Astrocyte (in vitro differentiated cells and primary cell): Measurements from ENCODE around the gene DNAJC30. TPM values are rescaled to one million over a fixed set of nuclear protein-coding genes. Genes with fewer than 3 reads are reported as not detected.

Source experiments
- DNase-seq: peaks from one replicate; pipeline ENCODE4 v3.0.0-alpha.2; 2010; ENCODE audit warnings: low read depth
- FAIRE-seq: peaks from 2 replicates; lab custom pipeline; 2011; peaks lifted over from hg19 to GRCh38; lab: Jason Lieb, UNC
- H2AFZ ChIP-seq: 2 replicates; pipeline ENCODE4 v1.6.0; 2012; ENCODE audit warnings: low read depth, low read length, inconsistent platforms
- H3K27ac ChIP-seq: 2 replicates; pipeline ENCODE4 v1.5.1; 2011; ENCODE audit warnings: low read depth, low read length, inconsistent platforms
- H3K27me3 ChIP-seq: 2 replicates; pipeline ENCODE4 v1.6.0; 2011; ENCODE audit warnings: low read length, inconsistent platforms; ENCODE audit not compliant: insufficient read depth
- H3K36me3 ChIP-seq: 2 replicates; pipeline ENCODE4 v1.5.1; 2011; ENCODE audit warnings: low read length, inconsistent platforms; ENCODE audit not compliant: insufficient read depth
- H3K4me1 ChIP-seq: 2 replicates; pipeline ENCODE4 v1.5.1; 2011; ENCODE audit warnings: low read length, inconsistent platforms; ENCODE audit not compliant: insufficient read depth
- H3K4me2 ChIP-seq: 2 replicates; pipeline ENCODE4 v1.6.0; 2012; ENCODE audit warnings: low read length, inconsistent platforms
- H3K4me3 ChIP-seq: 2 replicates; pipeline ENCODE4 v1.5.1; 2011; ENCODE audit warnings: low read depth, mild to moderate bottlenecking, low read length, inconsistent platforms; ENCODE audit not compliant: insufficient read depth
- H3K79me2 ChIP-seq: 2 replicates; pipeline ENCODE4 v1.6.0; 2012; ENCODE audit warnings: mild to moderate bottlenecking, low read length, inconsistent platforms; ENCODE audit not compliant: insufficient read depth
- H3K9ac ChIP-seq: 2 replicates; pipeline ENCODE4 v1.6.0; 2012; ENCODE audit warnings: mild to moderate bottlenecking, low read length, inconsistent platforms
- H3K9me3 ChIP-seq: 2 replicates; pipeline ENCODE4 v1.5.1; 2012; ENCODE audit warnings: low read depth, mild to moderate bottlenecking, low read length, inconsistent platforms; ENCODE audit not compliant: insufficient read depth
- H4K20me1 ChIP-seq: 2 replicates; pipeline ENCODE4 v1.6.0; 2012; ENCODE audit warnings: low read length, inconsistent platforms; ENCODE audit not compliant: insufficient read depth
- H3K27ac Mint-ChIP-seq: one replicate; pipeline ENCODE4 v1.8.0; 2021; ENCODE audit warnings: mild to moderate bottlenecking, mixed read lengths; ENCODE audit not compliant: unreplicated experiment
- H3K27me3 Mint-ChIP-seq: one replicate; pipeline ENCODE4 v1.8.0; 2021; ENCODE audit warnings: low read depth, mixed read lengths; ENCODE audit not compliant: unreplicated experiment
- H3K36me3 Mint-ChIP-seq: one replicate; pipeline ENCODE4 v1.8.0; 2021; ENCODE audit warnings: low read depth, mixed read lengths; ENCODE audit not compliant: unreplicated experiment
- H3K4me1 Mint-ChIP-seq: one replicate; pipeline ENCODE4 v1.8.0; 2021; ENCODE audit warnings: low read depth, mixed read lengths; ENCODE audit not compliant: unreplicated experiment
- H3K4me3 Mint-ChIP-seq: one replicate; pipeline ENCODE4 v1.8.0; 2021; ENCODE audit warnings: mild to moderate bottlenecking, moderate library complexity, mixed read lengths; ENCODE audit not compliant: unreplicated experiment
- H3K9me3 Mint-ChIP-seq: one replicate; pipeline ENCODE4 v1.8.0; 2021; ENCODE audit warnings: mild to moderate bottlenecking, mixed read lengths; ENCODE audit not compliant: unreplicated experiment
- EZH2 ChIP-seq: IDR thresholded peaks from 2 replicates; pipeline ENCODE4 v1.6.1; 2012; ENCODE audit warnings: mild to moderate bottlenecking, low read length, inconsistent platforms; ENCODE audit not compliant: insufficient read depth
- total RNA-seq: library from RNA; stranded (reverse); gene quantifications from 2 replicates; pipeline ENCODE4 v1.2.1, GENCODE V29; 2021
- TF ChIP-seq, protein P1 (sequence below): IDR thresholded peaks from 2 replicates; pipeline ENCODE4 v1.5.1; 2011; ENCODE audit warnings: low read depth, mild to moderate bottlenecking, inconsistent platforms, low read length, moderate library complexity; ENCODE audit not compliant: insufficient read depth

The DNAJC30 gene
- total RNA-seq, 1 donor from 2014 or later, result 11.0 TPM

DNA sequence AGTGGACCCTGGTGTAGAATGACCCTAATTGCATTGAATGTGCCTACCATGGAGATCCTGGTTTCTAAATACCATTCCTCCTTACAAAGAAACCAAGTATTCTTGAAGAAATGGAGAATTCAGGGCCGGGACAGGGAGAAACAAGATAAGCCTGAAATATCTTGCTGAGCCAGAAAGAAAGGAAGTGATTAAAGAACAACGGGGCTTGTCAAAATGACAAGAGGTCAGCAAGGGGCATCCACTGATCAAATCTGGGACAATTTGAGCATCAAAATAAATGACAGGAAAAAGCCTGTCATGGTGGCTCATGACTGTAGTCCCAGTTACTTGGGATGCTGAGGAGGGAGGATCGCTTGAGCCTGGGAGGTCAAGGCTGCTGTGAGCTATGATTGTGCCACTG, 47.2 kb upstream of the DNAJC30 start:
- no peaks in the 10 kb centered on the region for H4K20me1 ChIP-seq
- H3K36me3 Mint-ChIP-seq, result no peaks in the 10 kb centered on the region
- TF ChIP-seq, protein P1, sequence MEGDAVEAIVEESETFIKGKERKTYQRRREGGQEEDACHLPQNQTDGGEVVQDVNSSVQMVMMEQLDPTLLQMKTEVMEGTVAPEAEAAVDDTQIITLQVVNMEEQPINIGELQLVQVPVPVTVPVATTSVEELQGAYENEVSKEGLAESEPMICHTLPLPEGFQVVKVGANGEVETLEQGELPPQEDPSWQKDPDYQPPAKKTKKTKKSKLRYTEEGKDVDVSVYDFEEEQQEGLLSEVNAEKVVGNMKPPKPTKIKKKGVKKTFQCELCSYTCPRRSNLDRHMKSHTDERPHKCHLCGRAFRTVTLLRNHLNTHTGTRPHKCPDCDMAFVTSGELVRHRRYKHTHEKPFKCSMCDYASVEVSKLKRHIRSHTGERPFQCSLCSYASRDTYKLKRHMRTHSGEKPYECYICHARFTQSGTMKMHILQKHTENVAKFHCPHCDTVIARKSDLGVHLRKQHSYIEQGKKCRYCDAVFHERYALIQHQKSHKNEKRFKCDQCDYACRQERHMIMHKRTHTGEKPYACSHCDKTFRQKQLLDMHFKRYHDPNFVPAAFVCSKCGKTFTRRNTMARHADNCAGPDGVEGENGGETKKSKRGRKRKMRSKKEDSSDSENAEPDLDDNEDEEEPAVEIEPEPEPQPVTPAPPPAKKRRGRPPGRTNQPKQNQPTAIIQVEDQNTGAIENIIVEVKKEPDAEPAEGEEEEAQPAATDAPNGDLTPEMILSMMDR, result no peak
- no peak for TF ChIP-seq EZH2
- no peak for FAIRE-seq
- DNase-seq, result no peak
- no peaks in the 10 kb centered on the region for H3K27me3 ChIP-seq
- H3K27me3 Mint-ChIP-seq, result peaks cover 5% of the 10 kb centered on the region
- no peaks in the 10 kb centered on the region for H3K4me1 Mint-ChIP-seq
- H3K4me3 Mint-ChIP-seq, result no peak overlapping the region
- no peak overlapping the region for H3K27ac ChIP-seq
- H3K27ac Mint-ChIP-seq, result no peak overlapping the region
- H3K36me3 ChIP-seq, result no peaks in the 10 kb centered on the region
- H2AFZ ChIP-seq, result no peak overlapping the region
- no peak overlapping the region for H3K4me3 ChIP-seq
- no peaks in the 10 kb centered on the region for H3K4me1 ChIP-seq
- H3K9me3 ChIP-seq, result no peaks in the 10 kb centered on the region
- H3K4me2 ChIP-seq, result no peak overlapping the region
- H3K9me3 Mint-ChIP-seq, result no peaks in the 10 kb centered on the region
- no peak overlapping the region for H3K9ac ChIP-seq
- H3K79me2 ChIP-seq, result no peaks in the 10 kb centered on the region

DNA sequence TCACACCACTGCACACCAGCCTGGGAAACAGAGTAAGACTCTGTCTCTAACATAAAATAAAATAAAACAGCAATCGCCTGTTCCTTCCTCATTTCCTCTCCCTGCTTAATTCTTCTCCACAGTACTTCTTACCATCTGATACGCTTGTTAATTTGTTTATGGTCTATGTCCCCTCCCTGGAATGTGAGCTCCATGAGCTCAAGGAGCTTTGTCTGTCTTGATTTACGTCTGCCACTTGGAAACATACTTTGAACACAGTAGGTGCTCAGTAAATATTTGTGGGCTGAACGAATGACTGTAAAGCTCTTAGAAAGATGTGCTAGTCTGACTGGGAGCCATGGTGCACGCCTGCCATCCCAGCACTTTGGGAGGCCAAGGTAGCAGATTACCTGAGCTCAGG, 45.3 kb upstream of the DNAJC30 start:
- H3K4me1 Mint-ChIP-seq, result no peaks in the 10 kb centered on the region
- Histone ChIP-seq H3K9me3 (no peaks in the 10 kb centered on the region), H3K36me3 (no peaks in the 10 kb centered on the region), H3K27ac (no peak overlapping the region), H2AFZ (no peak overlapping the region), H3K4me2 (no peak overlapping the region), H3K4me1 (no peaks in the 10 kb centered on the region), H3K9ac (no peak overlapping the region), H3K79me2 (no peaks in the 10 kb centered on the region), H4K20me1 (no peaks in the 10 kb centered on the region), H3K27me3 (no peaks in the 10 kb centered on the region), H3K4me3 (no peak overlapping the region)
- H3K4me3 Mint-ChIP-seq, result no peak overlapping the region
- no peak overlapping the region for H3K27ac Mint-ChIP-seq
- H3K36me3 Mint-ChIP-seq, result no peaks in the 10 kb centered on the region
- DNase-seq (no peak), FAIRE-seq (no peak)
- H3K27me3 Mint-ChIP-seq, result peaks cover 9% of the 10 kb centered on the region
- no peaks in the 10 kb centered on the region for H3K9me3 Mint-ChIP-seq
- TF ChIP-seq, protein P1, result no peak
- no peak for TF ChIP-seq EZH2

DNA sequence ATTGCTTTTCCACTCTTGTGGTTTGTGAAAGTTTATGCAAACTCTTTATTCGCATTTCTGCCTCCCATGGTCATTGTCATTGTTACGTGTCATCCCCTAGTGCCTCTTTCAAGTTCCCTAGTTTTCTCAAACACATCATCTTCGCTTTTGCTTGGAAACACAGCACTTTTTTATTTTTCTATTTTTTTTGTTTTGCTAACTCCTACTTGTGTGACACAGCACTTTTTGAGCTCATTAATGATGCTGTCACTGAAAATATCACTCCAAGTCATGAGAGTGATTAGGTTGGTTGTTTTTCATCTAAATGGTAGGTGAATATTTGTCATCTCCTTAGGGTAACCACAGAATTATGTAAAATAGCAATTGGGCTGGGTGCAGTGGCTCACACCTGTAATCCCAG, 44.7 kb upstream of the DNAJC30 start:
- H3K9ac ChIP-seq, result no peak overlapping the region
- Mint-ChIP-seq H3K36me3 (no peaks in the 10 kb centered on the region), H3K4me3 (no peak overlapping the region), H3K4me1 (no peaks in the 10 kb centered on the region), H3K27me3 (peaks cover 6% of the 10 kb centered on the region), H3K27ac (no peak overlapping the region), H3K9me3 (no peaks in the 10 kb centered on the region)
- no peaks in the 10 kb centered on the region for H3K27me3 ChIP-seq
- no peak overlapping the region for H3K27ac ChIP-seq
- H2AFZ ChIP-seq, result no peak overlapping the region
- FAIRE-seq (no peak), DNase-seq (no peak)
- no peaks in the 10 kb centered on the region for H3K9me3 ChIP-seq
- H3K4me1 ChIP-seq, result no peaks in the 10 kb centered on the region
- no peak overlapping the region for H3K4me2 ChIP-seq
- no peak overlapping the region for H3K4me3 ChIP-seq
- H3K79me2 ChIP-seq, result no peaks in the 10 kb centered on the region
- TF ChIP-seq EZH2, result no peak
- TF ChIP-seq, protein P1, result no peak
- H4K20me1 ChIP-seq, result no peaks in the 10 kb centered on the region
- H3K36me3 ChIP-seq, result no peaks in the 10 kb centered on the region
